Hematopoietic multipotent progenitor cell treated with erythropoietin and hydrocortisone succinate and interleukin-3 and kit ligand, for 8 days (in vitro differentiated cells): ENCODE measurements around the gene INTS2.
"Not testable (repeated sequence)": the region's sequence is repeated elsewhere in the genome, so short reads cannot be mapped to it uniquely, and the experiment has no call there.

Experiments
- DNase-seq: peaks from one replicate; pipeline ENCODE4 v3.0.0-alpha.2; 2015

INTS2 gene

GRCh38 chr17:61848247-61848646, 79.5 kb downstream of the INTS2 start:
- DNase-seq = no peak

DNA sequence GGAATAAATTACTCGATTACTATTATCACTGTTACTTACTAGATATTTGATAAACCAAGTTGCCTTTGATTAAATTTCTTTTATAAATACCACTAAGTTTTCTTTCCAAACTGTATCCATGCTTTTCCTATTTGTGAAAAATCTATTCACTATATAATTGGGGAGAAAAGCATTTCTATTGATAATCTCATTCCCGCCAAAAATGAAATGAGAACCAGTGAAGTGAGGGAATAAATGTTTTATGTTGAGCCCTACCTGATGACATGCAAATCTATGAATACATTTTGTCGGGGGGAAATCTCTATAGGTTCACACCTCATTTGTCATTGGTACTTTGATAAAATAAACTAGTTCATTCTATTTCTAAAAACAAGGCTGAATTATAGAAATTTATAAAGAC, 80.1 kb downstream of the INTS2 start:
- no peak for DNase-seq

- no peak for DNase-seq
Measured at GRCh38 chr17:61846761-61847375, 80.9 kb downstream of the INTS2 start.

DNA sequence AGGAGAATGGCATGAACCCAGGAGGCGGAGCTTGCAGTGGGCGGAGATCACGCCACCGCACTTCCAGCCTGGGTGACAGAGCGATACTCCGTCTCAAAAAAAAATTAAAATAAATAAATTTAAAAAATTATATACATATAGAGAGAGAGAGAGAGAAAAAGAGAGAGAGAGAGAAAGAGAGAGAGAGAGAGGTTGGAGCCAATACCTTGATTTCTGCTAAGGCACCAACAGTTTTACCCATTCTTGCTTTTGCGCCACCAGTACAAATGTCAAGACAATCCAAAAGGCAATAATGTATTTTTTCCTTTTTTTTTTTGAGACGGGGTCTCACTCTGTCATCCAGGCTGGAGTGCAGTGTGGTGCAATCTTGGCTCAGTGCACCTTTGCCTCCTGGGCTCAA, 81.7 kb downstream of the INTS2 start:
- DNase-seq = no peak

GRCh38 chr17:61843435-61843834, 84.3 kb downstream of the INTS2 start:
- no peak for DNase-seq

GRCh38 chr17:61842899-61843298, 84.9 kb downstream of the INTS2 start:
- DNase-seq = no peak

GRCh38 chr17:61839300-61839786, 88.4 kb downstream of the INTS2 start:
- DNase-seq = no peak

DNA sequence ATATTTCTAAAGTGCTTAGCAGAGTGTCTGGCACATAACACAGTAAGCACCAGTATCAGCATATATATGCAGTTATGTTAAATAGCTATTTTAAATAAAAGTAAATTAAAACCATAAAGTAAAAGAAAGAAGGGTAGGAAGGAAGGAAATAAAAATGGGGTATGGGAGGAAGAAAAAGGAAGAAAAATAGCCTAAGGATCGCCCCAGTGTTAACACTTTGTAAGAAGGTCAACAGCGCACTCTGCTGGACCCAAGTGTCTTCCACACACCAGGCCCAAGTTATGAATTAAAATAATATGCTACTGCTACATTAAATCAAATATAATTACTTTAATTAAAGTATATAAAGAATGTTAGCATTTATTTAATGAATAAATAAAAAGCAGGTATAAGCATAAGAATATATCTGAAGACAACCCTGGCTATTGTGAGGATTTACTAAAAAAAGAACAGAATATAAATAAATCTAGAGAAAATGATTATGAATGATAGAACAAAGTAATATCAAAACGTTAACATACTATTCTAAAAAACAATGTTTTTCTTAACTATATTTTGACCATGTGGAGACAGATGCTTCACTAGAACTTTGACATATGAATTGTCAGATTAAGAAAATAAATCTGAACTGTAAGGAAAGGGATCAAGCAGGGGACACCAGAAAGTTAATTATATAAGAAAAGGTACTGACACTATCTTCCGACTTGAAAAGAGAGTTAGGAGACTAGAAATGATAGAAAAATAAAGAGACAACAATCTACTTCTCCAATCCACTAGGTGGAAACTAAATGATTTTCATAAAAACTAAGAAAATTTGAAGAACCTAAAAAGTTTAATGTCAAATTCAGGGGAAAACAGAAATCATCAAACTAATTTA, 90.4 kb downstream of the INTS2 start:
- peak; percentile 81 for DNase-seq

DNA sequence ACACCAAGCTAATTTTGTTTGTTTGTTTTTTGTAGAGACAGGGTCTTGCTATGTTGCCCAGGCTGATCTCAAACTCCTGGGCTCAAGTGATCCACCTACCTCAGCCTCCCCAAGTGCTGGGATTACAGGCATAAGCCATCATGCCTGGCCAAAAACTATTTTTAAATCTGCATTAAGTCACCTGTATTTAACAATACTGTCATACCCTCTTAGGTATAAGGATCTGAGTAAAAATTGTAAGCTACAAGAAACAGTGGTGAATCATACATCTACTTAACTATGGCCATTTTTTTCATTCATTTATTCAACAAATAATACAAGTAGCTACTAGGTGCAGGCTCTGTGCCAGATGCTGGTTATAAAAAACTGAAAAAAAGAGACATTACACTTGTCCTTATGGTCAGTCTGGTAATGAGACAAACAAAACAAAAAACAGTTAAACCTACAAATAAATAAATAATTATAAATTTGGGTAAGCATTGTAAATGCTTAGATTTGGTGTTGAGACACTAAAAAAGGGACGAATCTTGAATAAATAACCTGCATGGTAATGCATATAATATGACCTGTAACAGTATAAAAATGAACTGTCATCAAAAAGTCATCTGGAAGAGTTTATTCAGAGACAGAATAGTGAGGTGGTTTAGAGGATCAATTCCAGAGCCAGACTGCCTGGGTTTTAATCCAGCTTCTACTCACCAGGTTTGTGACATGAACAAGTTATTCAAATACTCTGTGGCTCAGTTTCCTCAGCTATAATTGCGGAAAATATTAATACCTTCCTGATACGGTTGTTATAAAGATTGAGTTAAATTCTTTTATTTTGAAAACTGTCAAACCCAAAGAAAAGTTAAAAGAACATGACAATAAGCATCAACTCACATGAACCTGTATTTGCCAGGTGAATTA, 91.3 kb downstream of the INTS2 start:
- DNase-seq = no peak

- no peak for DNase-seq
Measured at GRCh38 chr17:61835606-61836005, 92.2 kb downstream of the INTS2 start.

DNA sequence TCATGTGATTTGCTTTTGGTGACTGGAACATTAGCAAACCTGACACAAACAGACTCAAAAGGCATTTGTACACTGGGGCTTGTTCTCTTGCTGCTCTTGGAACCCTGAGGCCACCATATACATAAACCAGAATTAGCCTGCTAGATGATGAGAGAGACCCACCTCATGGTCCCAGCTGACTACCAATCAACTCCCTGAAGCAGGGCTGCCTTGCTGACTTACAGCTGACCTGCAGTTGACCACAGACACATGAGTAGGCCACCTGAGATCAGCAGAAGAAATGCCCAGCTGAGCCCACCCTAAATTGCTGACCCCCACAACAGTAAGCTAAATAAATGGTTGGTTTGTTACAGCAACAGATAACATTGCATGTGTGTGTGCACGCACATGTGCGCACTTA, 93.2 kb downstream of the INTS2 start:
- DNase-seq = no peak

- no peak for DNase-seq
Measured at GRCh38 chr17:61833536-61834193, 94.1 kb downstream of the INTS2 start.

GRCh38 chr17:61832463-61832862, 95.3 kb downstream of the INTS2 start:
- no peak for DNase-seq

DNA sequence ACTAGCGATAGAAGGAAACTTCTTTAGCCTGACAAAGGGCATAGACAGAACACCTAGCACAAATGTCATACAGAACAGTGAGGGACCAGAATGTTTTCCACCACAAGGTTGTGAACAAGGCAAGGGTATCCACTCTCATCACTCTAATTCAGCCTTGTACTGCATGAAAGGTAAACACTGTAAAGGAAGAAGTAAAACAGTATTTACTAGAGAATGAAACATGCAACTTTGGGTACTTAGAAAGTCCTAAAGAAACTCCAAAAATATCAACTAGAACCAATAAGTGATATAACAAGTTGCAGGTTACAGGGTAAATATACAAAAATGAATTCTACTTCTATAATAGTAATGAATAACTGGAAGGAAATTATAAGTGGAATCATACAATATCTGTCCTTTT, 96.7 kb downstream of the INTS2 start:
- no peak for DNase-seq

DNA sequence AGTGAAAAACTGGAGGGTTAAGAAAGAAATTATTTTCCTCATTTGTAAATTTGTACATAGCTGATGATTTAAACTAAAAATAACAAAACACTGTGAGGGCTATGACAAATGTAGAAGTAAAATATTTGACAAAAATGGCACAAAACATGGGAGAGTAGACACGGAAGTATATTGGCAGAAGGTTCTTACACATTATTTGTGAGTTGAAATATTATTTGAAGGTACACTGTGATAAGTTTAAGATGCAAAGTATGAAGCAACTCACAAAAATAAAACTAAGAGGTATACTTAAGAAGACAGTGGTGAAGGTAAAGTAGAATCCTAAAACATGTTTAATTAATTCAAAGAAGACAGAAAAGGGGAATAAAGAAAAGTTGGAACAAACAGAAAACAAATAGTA, 99.1 kb downstream of the INTS2 start:
- no peak for DNase-seq

- no peak for DNase-seq
Measured at GRCh38 chr17:61827649-61828395, 100.0 kb downstream of the INTS2 start.

DNA sequence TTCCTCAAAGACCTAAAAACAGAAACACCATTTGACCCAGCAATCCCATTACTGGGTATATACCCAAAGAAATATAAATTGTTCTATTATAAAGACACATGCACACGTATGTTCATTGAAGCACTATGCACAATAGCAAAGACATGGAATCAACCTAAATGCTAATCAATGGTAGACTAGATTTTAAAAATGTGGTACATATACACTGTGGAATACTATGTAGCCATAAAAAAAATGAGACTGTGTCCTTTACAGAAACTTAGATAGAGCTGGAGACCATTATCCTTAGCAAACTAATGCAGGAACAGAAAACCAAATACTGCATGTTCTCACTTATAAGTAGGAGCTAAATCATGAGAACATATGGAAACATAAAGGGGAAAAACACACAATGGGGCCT, 100.9 kb downstream of the INTS2 start:
- not testable (repeated sequence) for DNase-seq

DNA sequence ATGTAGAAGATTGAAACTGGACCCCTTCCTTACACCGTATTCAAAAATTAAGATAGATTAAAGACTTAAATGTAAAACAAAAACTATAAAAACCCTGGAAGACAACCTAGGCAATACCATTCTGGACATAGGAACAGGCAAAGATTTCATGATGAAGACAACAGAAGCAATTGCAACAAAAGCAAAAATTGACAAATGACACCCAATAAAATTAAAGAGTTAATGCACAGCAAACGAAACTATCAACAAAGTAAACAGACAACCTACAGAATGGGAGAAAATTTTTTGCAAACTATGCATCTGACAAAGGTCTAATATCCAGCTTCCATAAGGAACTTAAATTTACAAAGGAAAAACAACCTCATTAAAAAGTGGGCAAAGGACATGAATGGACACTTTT, 101.6 kb downstream of the INTS2 start:
- not testable (repeated sequence) for DNase-seq

- DNase-seq = no peak
Measured at GRCh38 chr17:61825448-61826137, 102.2 kb downstream of the INTS2 start.

DNA sequence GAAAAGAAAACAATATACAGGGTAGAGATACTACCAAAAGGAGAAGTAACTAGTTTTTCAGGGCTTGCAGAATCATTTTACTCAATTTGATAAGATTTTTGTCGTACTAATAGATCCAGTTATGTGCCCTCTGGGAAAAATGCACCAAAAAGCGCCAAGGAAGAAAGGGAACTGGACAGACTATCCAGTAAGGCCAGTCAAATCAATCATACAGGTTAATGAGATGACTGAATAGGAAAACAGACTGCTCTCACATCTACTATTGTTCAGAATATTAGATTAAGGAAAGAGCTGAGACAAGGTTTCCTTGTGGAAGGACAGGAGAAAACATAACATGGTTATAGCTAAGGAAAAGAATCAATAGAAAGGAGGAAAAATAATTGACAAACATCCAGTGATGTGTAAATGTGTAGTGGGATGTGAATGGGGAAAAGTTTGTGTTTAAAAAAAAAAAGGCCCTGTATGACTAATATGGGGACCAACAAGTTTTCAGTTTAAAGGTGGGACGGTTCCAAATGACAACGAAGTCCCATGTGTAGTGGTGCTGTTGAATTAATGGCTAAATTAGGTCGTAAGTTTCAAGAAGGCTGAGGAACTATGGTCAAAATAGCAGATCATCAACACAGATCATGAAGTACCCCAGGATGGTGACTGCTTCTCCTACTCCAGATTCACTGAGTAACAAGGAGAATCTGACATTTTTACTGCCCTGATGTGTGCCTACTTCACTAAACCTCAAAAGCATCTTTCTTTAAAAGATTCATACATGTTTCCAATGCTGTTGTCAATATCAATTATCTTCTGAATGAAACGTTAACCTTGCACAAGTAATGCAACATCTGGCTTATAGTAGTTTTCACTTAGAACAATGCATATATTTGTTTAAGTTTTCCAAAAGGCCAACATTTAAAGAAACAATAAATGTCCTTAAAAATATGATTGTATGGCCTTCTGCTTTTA, 105.2 kb downstream of the INTS2 start:
- DNase-seq = no peak
